ENCODE data around the gene KDM6B.
"Not testable (repeated sequence)": the region's sequence is repeated elsewhere in the genome, so short reads cannot be mapped to it uniquely, and the experiment has no call there.

The KDM6B gene

DNA sequence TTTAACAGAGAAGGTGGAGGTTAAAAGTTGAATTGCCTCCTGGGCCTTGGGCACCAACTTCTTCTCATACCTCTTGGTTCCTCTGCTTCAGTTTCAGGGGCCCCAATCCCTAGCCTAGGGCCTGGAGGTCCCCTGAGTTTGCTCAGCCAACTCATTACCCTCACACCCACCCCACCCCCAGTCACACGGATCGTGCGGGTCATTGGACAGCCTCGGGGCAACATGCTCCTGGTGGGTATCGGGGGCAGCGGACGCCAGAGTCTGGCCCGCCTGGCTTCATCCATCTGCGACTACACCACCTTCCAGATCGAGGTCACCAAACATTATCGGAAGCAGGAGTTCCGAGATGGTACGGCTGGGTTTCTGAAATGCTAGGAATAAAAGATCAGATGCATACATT lies 36.0 kb upstream of the KDM6B start:
- TF ChIP-seq, protein P1, sequence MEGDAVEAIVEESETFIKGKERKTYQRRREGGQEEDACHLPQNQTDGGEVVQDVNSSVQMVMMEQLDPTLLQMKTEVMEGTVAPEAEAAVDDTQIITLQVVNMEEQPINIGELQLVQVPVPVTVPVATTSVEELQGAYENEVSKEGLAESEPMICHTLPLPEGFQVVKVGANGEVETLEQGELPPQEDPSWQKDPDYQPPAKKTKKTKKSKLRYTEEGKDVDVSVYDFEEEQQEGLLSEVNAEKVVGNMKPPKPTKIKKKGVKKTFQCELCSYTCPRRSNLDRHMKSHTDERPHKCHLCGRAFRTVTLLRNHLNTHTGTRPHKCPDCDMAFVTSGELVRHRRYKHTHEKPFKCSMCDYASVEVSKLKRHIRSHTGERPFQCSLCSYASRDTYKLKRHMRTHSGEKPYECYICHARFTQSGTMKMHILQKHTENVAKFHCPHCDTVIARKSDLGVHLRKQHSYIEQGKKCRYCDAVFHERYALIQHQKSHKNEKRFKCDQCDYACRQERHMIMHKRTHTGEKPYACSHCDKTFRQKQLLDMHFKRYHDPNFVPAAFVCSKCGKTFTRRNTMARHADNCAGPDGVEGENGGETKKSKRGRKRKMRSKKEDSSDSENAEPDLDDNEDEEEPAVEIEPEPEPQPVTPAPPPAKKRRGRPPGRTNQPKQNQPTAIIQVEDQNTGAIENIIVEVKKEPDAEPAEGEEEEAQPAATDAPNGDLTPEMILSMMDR (IDR thresholded peaks at IDR 0.05; ENCODE audit: low read depth, low read length, missing control alignments) = no peak
- no peak overlapping the region for H3K4me3 ChIP-seq (replicated peaks; ENCODE audit: low read depth, low read length)
- DNase-seq (ENCODE audit: extremely low read depth, low read depth) = no peak

DNA sequence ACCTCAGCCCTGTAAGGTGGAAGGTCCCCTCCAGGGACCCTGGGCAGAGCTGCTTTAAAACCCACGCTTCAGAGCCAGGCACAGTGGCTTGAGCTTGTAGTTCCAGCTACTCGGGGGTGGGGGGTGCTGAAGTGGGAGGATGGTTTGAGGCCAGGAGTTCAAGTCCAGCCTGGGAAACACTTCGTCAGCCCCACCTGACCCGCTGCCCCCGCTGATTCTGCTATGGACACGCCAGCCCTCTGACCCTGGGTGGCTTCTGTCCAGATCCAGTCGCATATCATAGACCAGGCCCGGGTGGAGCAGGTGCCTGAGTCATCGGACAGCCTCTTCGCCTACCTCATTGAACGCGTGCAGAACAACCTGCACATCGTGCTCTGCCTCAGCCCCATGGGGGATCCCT lies 35.2 kb upstream of the KDM6B start:
- no peak overlapping the region for H3K4me3 ChIP-seq (replicated peaks; ENCODE audit: low read depth, low read length)
- no peak for DNase-seq (ENCODE audit: extremely low read depth, low read depth)
- TF ChIP-seq, protein P1 (IDR thresholded peaks at IDR 0.05; ENCODE audit: low read depth, low read length, missing control alignments) = no peak

- H3K4me3 ChIP-seq (replicated peaks; ENCODE audit: low read depth, low read length) = no peak overlapping the region
- TF ChIP-seq, protein P1 (IDR thresholded peaks at IDR 0.05; ENCODE audit: low read depth, low read length, missing control alignments) = no peak
- no peak for DNase-seq (ENCODE audit: extremely low read depth, low read depth)
Observed at GRCh38 chr17:7803981-7804380, 30.0 kb upstream of the KDM6B start.

GRCh38 chr17:7806587-7806986 lies 27.4 kb upstream of the KDM6B start:
- DNase-seq (ENCODE audit: extremely low read depth, low read depth) = no peak
- no peak overlapping the region for H3K4me3 ChIP-seq (replicated peaks; ENCODE audit: low read depth, low read length)
- TF ChIP-seq, protein P1 (IDR thresholded peaks at IDR 0.05; ENCODE audit: low read depth, low read length, missing control alignments) = no peak

GRCh38 chr17:7807206-7807605 lies 26.8 kb upstream of the KDM6B start:
- no peak for DNase-seq (ENCODE audit: extremely low read depth, low read depth)
- H3K4me3 ChIP-seq (replicated peaks; ENCODE audit: low read depth, low read length) = no peak overlapping the region
- TF ChIP-seq, protein P1 (IDR thresholded peaks at IDR 0.05; ENCODE audit: low read depth, low read length, missing control alignments) = no peak

DNA sequence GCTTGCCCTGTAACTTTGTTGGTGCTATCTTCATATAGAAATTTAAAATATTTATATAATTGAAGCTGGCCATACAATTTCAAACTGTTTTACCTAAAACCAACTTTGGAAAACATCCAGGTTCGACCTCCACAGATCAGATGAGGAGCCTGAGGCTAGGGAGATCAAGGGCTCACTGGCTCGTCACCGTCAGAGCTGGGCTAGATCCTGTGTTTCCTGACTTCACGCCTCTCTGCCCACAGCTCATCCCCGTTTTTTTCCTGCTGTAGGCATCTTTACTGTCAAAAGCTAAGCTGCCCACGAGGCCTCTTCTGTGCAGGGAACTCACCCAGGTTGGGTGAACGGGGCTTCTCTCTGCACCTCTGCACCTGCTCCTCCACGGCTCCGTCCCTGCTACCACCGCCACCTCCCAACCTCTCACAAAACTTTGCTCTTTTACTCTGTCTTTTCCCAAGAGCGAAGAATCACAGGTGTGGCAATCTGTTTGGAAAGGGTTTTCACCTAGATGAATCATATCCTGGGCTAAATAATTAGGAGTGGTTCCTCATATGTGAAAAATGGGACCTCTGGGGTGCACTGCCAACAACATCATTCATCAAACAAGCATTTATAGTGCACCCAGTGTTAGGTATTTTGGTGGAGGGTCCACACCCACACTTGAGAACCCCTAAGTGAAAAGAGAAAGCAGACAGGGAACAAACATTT lies 24.8 kb upstream of the KDM6B start:
- DNase-seq (ENCODE audit: extremely low read depth, low read depth) = no peak
- TF ChIP-seq, protein P1 (IDR thresholded peaks at IDR 0.05; ENCODE audit: low read depth, low read length, missing control alignments) = no peak
- H3K4me3 ChIP-seq (replicated peaks; ENCODE audit: low read depth, low read length) = no peak overlapping the region

DNA sequence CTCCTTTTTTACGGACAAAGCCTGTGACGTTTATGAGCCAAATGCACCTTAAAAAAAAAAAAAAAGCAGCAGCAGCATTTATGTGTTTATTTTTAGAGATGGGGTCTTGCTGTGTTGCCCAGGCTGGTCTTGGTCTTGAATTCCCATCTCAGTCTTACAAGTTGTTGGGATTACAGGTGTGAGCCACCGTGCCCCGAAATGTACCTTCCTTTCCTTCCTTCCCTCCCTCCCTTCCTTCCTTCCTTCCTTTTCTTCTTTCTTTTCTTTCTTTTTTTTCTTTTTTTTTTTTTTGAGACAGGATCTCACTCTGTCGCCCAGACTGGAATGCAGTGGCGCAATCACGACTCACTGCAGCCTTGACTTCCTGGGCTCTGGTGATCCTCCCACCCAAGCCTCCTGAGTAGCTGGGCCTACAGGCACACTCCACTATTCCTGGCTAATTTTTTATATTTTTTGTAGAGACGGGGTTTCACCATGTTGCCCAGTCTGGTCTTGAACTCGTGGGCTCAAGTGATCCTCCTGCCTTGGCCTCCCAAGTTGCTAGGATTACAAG lies 24.1 kb upstream of the KDM6B start:
- not testable (repeated sequence) for DNase-seq (ENCODE audit: extremely low read depth, low read depth)

More for the DNA sequence above, 24.1 kb upstream of the KDM6B start:
- H3K4me3 ChIP-seq (replicated peaks; ENCODE audit: low read depth, low read length) = not testable (repeated sequence)
